Sigmoid colon (tissue), 4 donors: ENCODE data around the gene MMP27.

Experiments used
- EP300 ChIP-seq, 4 donors: sonication (generic); formaldehyde crosslinking; IDR thresholded peaks; one replicate each; pipeline ENCODE4 v1.6.1; 2017; ENCODE audit warnings: antibody characterized with exemption in 4 of 4
- POLR2A ChIP-seq, 2 donors: fragments of 450-650 bp; IDR thresholded peaks; one replicate each; pipeline ENCODE4 v1.6.1; 2016; ENCODE audit warnings: antibody characterized with exemption in 2 of 2, mild to moderate bottlenecking in 2 of 2, moderate library complexity in 2 of 2
- TF ChIP-seq, protein P1 (sequence below), 4 experiments: fragments of 450-650 bp in 3 of 4; fragments of 200-600 bp in 1 of 4; IDR thresholded peaks; one replicate each; pipeline ENCODE4 v1.5.1; 2016 to 2019; ENCODE audit warnings: antibody characterized with exemption in 4 of 4, mild to moderate bottlenecking in 3 of 4, moderate library complexity in 2 of 4

DNA sequence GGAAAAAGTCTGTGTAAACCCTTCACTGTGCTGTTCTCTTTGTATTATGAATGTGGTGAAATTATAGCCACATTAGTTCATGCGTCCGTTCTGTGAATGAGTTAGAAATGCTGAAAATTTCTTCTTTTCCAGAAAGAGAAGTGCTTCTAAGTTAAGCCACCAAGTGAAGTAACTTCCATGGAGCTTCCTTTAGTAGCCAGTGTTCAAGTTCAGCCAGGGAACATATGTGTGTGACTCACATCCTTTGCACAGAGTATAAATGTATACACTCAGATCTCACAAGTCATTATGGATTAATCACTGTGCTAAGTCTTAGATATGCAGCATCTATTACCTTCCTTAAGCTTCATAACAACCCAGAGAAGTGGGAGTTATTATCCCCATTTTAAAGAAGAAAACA, 22.3 kb upstream of the MMP27 start:
- TF ChIP-seq, protein P1, sequence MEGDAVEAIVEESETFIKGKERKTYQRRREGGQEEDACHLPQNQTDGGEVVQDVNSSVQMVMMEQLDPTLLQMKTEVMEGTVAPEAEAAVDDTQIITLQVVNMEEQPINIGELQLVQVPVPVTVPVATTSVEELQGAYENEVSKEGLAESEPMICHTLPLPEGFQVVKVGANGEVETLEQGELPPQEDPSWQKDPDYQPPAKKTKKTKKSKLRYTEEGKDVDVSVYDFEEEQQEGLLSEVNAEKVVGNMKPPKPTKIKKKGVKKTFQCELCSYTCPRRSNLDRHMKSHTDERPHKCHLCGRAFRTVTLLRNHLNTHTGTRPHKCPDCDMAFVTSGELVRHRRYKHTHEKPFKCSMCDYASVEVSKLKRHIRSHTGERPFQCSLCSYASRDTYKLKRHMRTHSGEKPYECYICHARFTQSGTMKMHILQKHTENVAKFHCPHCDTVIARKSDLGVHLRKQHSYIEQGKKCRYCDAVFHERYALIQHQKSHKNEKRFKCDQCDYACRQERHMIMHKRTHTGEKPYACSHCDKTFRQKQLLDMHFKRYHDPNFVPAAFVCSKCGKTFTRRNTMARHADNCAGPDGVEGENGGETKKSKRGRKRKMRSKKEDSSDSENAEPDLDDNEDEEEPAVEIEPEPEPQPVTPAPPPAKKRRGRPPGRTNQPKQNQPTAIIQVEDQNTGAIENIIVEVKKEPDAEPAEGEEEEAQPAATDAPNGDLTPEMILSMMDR (IDR thresholded peaks at IDR 0.05) = no peak
- no peak for TF ChIP-seq POLR2A (IDR thresholded peaks at IDR 0.05)
- TF ChIP-seq EP300 (IDR thresholded peaks at IDR 0.05) = no peak
